ENCODE data around the gene UNC13B.

GRCh38 chr9:35318741-35319140 is 156.9 kb downstream of the UNC13B start:
- TF ChIP-seq CTCF (IDR thresholded peaks at IDR 0.05) (no peak), EZH2 (IDR thresholded peaks at IDR 0.05; ENCODE audit: borderline replicate concordance, insufficient read depth, low read depth, low read length, poor library complexity, severe bottlenecking) (no peak)

Measured in B cell (primary cell).